ENCODE measurements around the gene MIER2. TPM values are rescaled to one million over a fixed set of nuclear protein-coding genes. Genes with fewer than 3 reads are reported as not detected.
"Not testable (repeated sequence)": the region's sequence is repeated elsewhere in the genome, so short reads cannot be mapped to it uniquely, and the experiment has no call there.

Gene MIER2
- total RNA-seq, 2 experiments from 2014 or later, result 17.2 to 18.6 TPM

GRCh38 chr19:372306-372890 lies 27.8 kb upstream of the MIER2 start:
- Mint-ChIP-seq H3K36me3 (no peaks in the 10 kb centered on the region), H3K4me1 (no peaks in the 10 kb centered on the region), H3K27me3 (peaks cover 56% of the 10 kb centered on the region), H3K27ac (no peak overlapping the region), H3K9me3 (no peaks in the 10 kb centered on the region), H3K4me3 (no peak overlapping the region)
- no peak for DNase-seq

- Mint-ChIP-seq H3K27me3 (peaks cover 56% of the 10 kb centered on the region), H3K4me3 (no peak overlapping the region), H3K9me3 (no peaks in the 10 kb centered on the region), H3K4me1 (no peaks in the 10 kb centered on the region), H3K27ac (no peak overlapping the region), H3K36me3 (no peaks in the 10 kb centered on the region)
- DNase-seq, result no peak
Measured at GRCh38 chr19:371501-372168, 27.0 kb upstream of the MIER2 start.

- DNase-seq, result no peak
- Mint-ChIP-seq H3K27me3 (peaks cover 56% of the 10 kb centered on the region), H3K36me3 (no peaks in the 10 kb centered on the region)
Measured at GRCh38 chr19:370641-371330, 26.2 kb upstream of the MIER2 start.

GRCh38 chr19:369876-370275 lies 25.3 kb upstream of the MIER2 start:
- no peaks in the 10 kb centered on the region for H3K36me3 Mint-ChIP-seq
- peaks cover 53% of the 10 kb centered on the region for H3K27me3 Mint-ChIP-seq
- no peaks in the 10 kb centered on the region for H3K4me1 Mint-ChIP-seq
- no peaks in the 10 kb centered on the region for H3K9me3 Mint-ChIP-seq
- no peak overlapping the region for H3K4me3 Mint-ChIP-seq
- H3K27ac Mint-ChIP-seq, result no peak overlapping the region
- no peak for DNase-seq

More at GRCh38 chr19:370641-371330, 26.2 kb upstream of the MIER2 start:
- H3K27ac Mint-ChIP-seq, result no peak overlapping the region
- H3K4me3 Mint-ChIP-seq, result no peak overlapping the region
- no peaks in the 10 kb centered on the region for H3K9me3 Mint-ChIP-seq
- no peaks in the 10 kb centered on the region for H3K4me1 Mint-ChIP-seq

- no peaks in the 10 kb centered on the region for H3K9me3 Mint-ChIP-seq
- no peak overlapping the region for H3K4me3 Mint-ChIP-seq
- H3K27ac Mint-ChIP-seq, result no peak overlapping the region
- H3K36me3 Mint-ChIP-seq, result no peaks in the 10 kb centered on the region
- DNase-seq, result no peak
- H3K4me1 Mint-ChIP-seq, result no peaks in the 10 kb centered on the region
- peaks cover 51% of the 10 kb centered on the region for H3K27me3 Mint-ChIP-seq
Measured at GRCh38 chr19:369256-369655, 24.7 kb upstream of the MIER2 start.

- Mint-ChIP-seq H3K27me3 (peaks cover 48% of the 10 kb centered on the region), H3K4me1 (no peaks in the 10 kb centered on the region), H3K36me3 (no peaks in the 10 kb centered on the region), H3K9me3 (no peaks in the 10 kb centered on the region), H3K4me3 (no peak overlapping the region), H3K27ac (no peak overlapping the region)
- no peak for DNase-seq
Measured at GRCh38 chr19:368630-369024, 24.0 kb upstream of the MIER2 start.

GRCh38 chr19:367963-368629 lies 23.5 kb upstream of the MIER2 start:
- no peaks in the 10 kb centered on the region for H3K9me3 Mint-ChIP-seq
- no peaks in the 10 kb centered on the region for H3K36me3 Mint-ChIP-seq
- no peak overlapping the region for H3K27ac Mint-ChIP-seq
- DNase-seq, result no peak
- no peak overlapping the region for H3K4me3 Mint-ChIP-seq
- H3K27me3 Mint-ChIP-seq, result peaks cover 42% of the 10 kb centered on the region
- H3K4me1 Mint-ChIP-seq, result no peaks in the 10 kb centered on the region

- H3K27ac Mint-ChIP-seq, result no peak overlapping the region
- no peaks in the 10 kb centered on the region for H3K36me3 Mint-ChIP-seq
- no peaks in the 10 kb centered on the region for H3K4me1 Mint-ChIP-seq
- H3K4me3 Mint-ChIP-seq, result no peak overlapping the region
- no peak for DNase-seq
- H3K9me3 Mint-ChIP-seq, result no peaks in the 10 kb centered on the region
- H3K27me3 Mint-ChIP-seq, result peaks cover 40% of the 10 kb centered on the region
Measured at GRCh38 chr19:367561-367960, 23.0 kb upstream of the MIER2 start.

GRCh38 chr19:366951-367350 lies 22.4 kb upstream of the MIER2 start:
- Mint-ChIP-seq H3K27me3 (peaks cover 39% of the 10 kb centered on the region), H3K4me3 (no peak overlapping the region), H3K9me3 (no peaks in the 10 kb centered on the region), H3K36me3 (no peaks in the 10 kb centered on the region), H3K4me1 (no peaks in the 10 kb centered on the region), H3K27ac (no peak overlapping the region)
- DNase-seq, result no peak

- H3K36me3 Mint-ChIP-seq, result no peaks in the 10 kb centered on the region
- no peak overlapping the region for H3K27ac Mint-ChIP-seq
- H3K4me1 Mint-ChIP-seq, result no peaks in the 10 kb centered on the region
Measured at GRCh38 chr19:366205-366783, 21.7 kb upstream of the MIER2 start.

GRCh38 chr19:364496-365287 lies 20.1 kb upstream of the MIER2 start:
- no peak for DNase-seq
- Mint-ChIP-seq H3K4me1 (no peaks in the 10 kb centered on the region), H3K4me3 (no peak overlapping the region), H3K27me3 (peaks cover 24% of the 10 kb centered on the region), H3K27ac (no peak overlapping the region), H3K9me3 (no peaks in the 10 kb centered on the region), H3K36me3 (no peaks in the 10 kb centered on the region)

More at GRCh38 chr19:366205-366783, 21.7 kb upstream of the MIER2 start:
- Mint-ChIP-seq H3K4me3 (no peak overlapping the region), H3K9me3 (no peaks in the 10 kb centered on the region), H3K27me3 (peaks cover 32% of the 10 kb centered on the region)
- DNase-seq, result no peak

GRCh38 chr19:362683-363082 lies 18.1 kb upstream of the MIER2 start:
- DNase-seq, result no peak
- no peak overlapping the region for H3K27ac Mint-ChIP-seq
- no peaks in the 10 kb centered on the region for H3K4me1 Mint-ChIP-seq
- H3K36me3 Mint-ChIP-seq, result no peaks in the 10 kb centered on the region
- peaks cover 9% of the 10 kb centered on the region for H3K27me3 Mint-ChIP-seq
- no peak overlapping the region for H3K4me3 Mint-ChIP-seq
- H3K9me3 Mint-ChIP-seq, result no peaks in the 10 kb centered on the region

- no peak overlapping the region for H3K4me3 Mint-ChIP-seq
- H3K36me3 Mint-ChIP-seq, result no peaks in the 10 kb centered on the region
- no peaks in the 10 kb centered on the region for H3K4me1 Mint-ChIP-seq
- H3K27me3 Mint-ChIP-seq, result peaks cover 12% of the 10 kb centered on the region
- no peak for DNase-seq
- no peaks in the 10 kb centered on the region for H3K9me3 Mint-ChIP-seq
- no peak overlapping the region for H3K27ac Mint-ChIP-seq
Measured at GRCh38 chr19:362154-362553, 17.6 kb upstream of the MIER2 start.

GRCh38 chr19:359653-359925 lies 15.0 kb upstream of the MIER2 start:
- H3K4me1 Mint-ChIP-seq, result no peaks in the 10 kb centered on the region
- no peaks in the 10 kb centered on the region for H3K9me3 Mint-ChIP-seq
- DNase-seq, result no peak
- H3K27ac Mint-ChIP-seq, result no peak overlapping the region
- peaks cover 7% of the 10 kb centered on the region for H3K27me3 Mint-ChIP-seq
- no peaks in the 10 kb centered on the region for H3K36me3 Mint-ChIP-seq
- H3K4me3 Mint-ChIP-seq, result no peak overlapping the region

GRCh38 chr19:355536-355935 lies 10.9 kb upstream of the MIER2 start:
- DNase-seq, H3K9me3 Mint-ChIP-seq, H3K27ac Mint-ChIP-seq, H3K4me3 Mint-ChIP-seq, H3K27me3 Mint-ChIP-seq, H3K4me1 Mint-ChIP-seq, H3K36me3 Mint-ChIP-seq: not testable (repeated sequence)
